ENCODE measurements around the gene CHRNA10.
"Not testable (repeated sequence)": the region's sequence is repeated elsewhere in the genome, so short reads cannot be mapped to it uniquely, and the experiment has no call there.

The CHRNA10 gene

GRCh38 chr11:3644817-3645235 is 26.4 kb downstream of the CHRNA10 start, which contains the start of gene ART1:
Gene ART1, plus strand, starts transcription at chr11:3645128. Its CDS starts 14,086 bp downstream, at chr11:3659214.
- H3K18ac ChIP-seq (ENCODE audit: low read depth in 1 of 2, low read length in 2 of 2): peak within 1 kb of the TSS in 1 of 2 experiments; percentile 16
- H2AFZ ChIP-seq (ENCODE audit: low read depth, low read length): no peak within 1 kb of the TSS
- 81% methylated on average over 4 of the region's 4 CpGs for WGBS
- H3K23ac ChIP-seq (ENCODE audit: low read length in 2 of 2): no peak within 1 kb of the TSS
- H3K9me3 ChIP-seq (ENCODE audit: control insufficient read depth, low read length): no peaks in the 10 kb centered on the region
- no peak within 1 kb of the TSS for H3K4ac ChIP-seq (ENCODE audit: low read depth in 1 of 2, low read length in 2 of 2)
- H3K4me2 ChIP-seq (ENCODE audit: low read length, poor library complexity, severe bottlenecking): no peak within 1 kb of the TSS
- H2BK120ac ChIP-seq (ENCODE audit: low read depth, low read length): no peak within 1 kb of the TSS
- no peak within 1 kb of the TSS for H3K14ac ChIP-seq (ENCODE audit: low read length in 2 of 2)
- H3K9ac ChIP-seq (ENCODE audit: low read length): no peak within 1 kb of the TSS
- no peak within 1 kb of the TSS for H2BK5ac ChIP-seq (ENCODE audit: low read depth, low read length, poor library complexity, severe bottlenecking)
- DNase-seq: no peak
- no peak within 1 kb of the TSS for H2AK5ac ChIP-seq (ENCODE audit: low read length, severe bottlenecking)
- H3K27me3 ChIP-seq (ENCODE audit: control insufficient read depth in 1 of 2, insufficient read depth in 1 of 2, low read length in 2 of 2): peaks cover 0 to 36% of the 10 kb centered on the region in 2 experiments
- H3K4me3 ChIP-seq (ENCODE audit: insufficient read depth in 1 of 2, low read depth in 1 of 2, low read length in 2 of 2): no peak within 1 kb of the TSS
- no peak within 1 kb of the TSS for H4K91ac ChIP-seq (ENCODE audit: low read length)
- no peaks in the 10 kb centered on the region for H3K36me3 ChIP-seq (ENCODE audit: control insufficient read depth in 1 of 2, insufficient read depth in 2 of 2, low read depth in 1 of 2, low read length in 2 of 2)
- no peak within 1 kb of the TSS for H2BK12ac ChIP-seq (ENCODE audit: low read length in 2 of 2)
- H4K8ac ChIP-seq (ENCODE audit: low read length): peak within 1 kb of the TSS; percentile 4
- H3K27ac ChIP-seq (ENCODE audit: low read length, poor library complexity, severe bottlenecking): no peak within 1 kb of the TSS
- H3K4me1 ChIP-seq (ENCODE audit: control insufficient read depth, insufficient read depth, low read depth, low read length): peaks cover 12% of the 10 kb centered on the region
- H3K79me1 ChIP-seq (replicated peaks; ENCODE audit: low read length, poor library complexity, severe bottlenecking): no peaks in the 10 kb centered on the region
- no peak within 1 kb of the TSS for H2BK15ac ChIP-seq (ENCODE audit: low read depth, poor library complexity, severe bottlenecking)

- not testable (repeated sequence) for H3K4ac ChIP-seq (ENCODE audit: low read depth in 1 of 2, low read length in 2 of 2)
These were observed 28.1 kb downstream of the CHRNA10 start for GRCh38 chr11:3643102-3643546.

GRCh38 chr11:3642071-3642951 is 28.9 kb downstream of the CHRNA10 start:
- under 1% methylated on average over 46 of the region's 55 CpGs for WGBS
- Histone ChIP-seq H3K4me3 (ENCODE audit: insufficient read depth in 1 of 2, low read depth in 1 of 2, low read length in 2 of 2) (peak overlapping the region; percentile 57 to 82), H2AK5ac (ENCODE audit: low read length, severe bottlenecking) (no peak overlapping the region), H2BK12ac (ENCODE audit: low read length in 2 of 2) (no peak overlapping the region), H3K79me1 (replicated peaks; ENCODE audit: low read length, poor library complexity, severe bottlenecking) (no peaks in the 10 kb centered on the region), H3K9me3 (ENCODE audit: control insufficient read depth, low read length) (no peaks in the 10 kb centered on the region), H3K23ac (ENCODE audit: low read length in 2 of 2) (no peak overlapping the region), H3K18ac (ENCODE audit: low read depth in 1 of 2, low read length in 2 of 2) (peak overlapping the region; percentile 5 to 28), H2BK5ac (ENCODE audit: low read depth, low read length, poor library complexity, severe bottlenecking) (no peak overlapping the region), H3K4me2 (ENCODE audit: low read length, poor library complexity, severe bottlenecking) (peak overlapping the region; percentile 92), H3K4me1 (ENCODE audit: control insufficient read depth, insufficient read depth, low read depth, low read length) (peaks cover 12% of the 10 kb centered on the region), H4K8ac (ENCODE audit: low read length) (no peak overlapping the region), H4K91ac (ENCODE audit: low read length) (peak overlapping the region; percentile 25), H3K27ac (ENCODE audit: low read length, poor library complexity, severe bottlenecking) (no peak overlapping the region), H2BK120ac (ENCODE audit: low read depth, low read length) (no peak overlapping the region), H3K9ac (ENCODE audit: low read length) (peak overlapping the region; percentile 85), H2BK15ac (ENCODE audit: low read depth, poor library complexity, severe bottlenecking) (peak overlapping the region; percentile 2), H3K14ac (ENCODE audit: low read length in 2 of 2) (no peak overlapping the region), H2AFZ (ENCODE audit: low read depth, low read length) (peak overlapping the region; percentile 6), H3K27me3 (ENCODE audit: control insufficient read depth in 1 of 2, insufficient read depth in 1 of 2, low read length in 2 of 2) (peaks cover under 1 to 20% of the 10 kb centered on the region in 2 experiments), H3K36me3 (ENCODE audit: control insufficient read depth in 1 of 2, insufficient read depth in 2 of 2, low read depth in 1 of 2, low read length in 2 of 2) (no peaks in the 10 kb centered on the region), H3K4ac (ENCODE audit: low read depth in 1 of 2, low read length in 2 of 2) (no peak overlapping the region)
- DNase-seq: peak; percentile 85

More at GRCh38 chr11:3643102-3643546, 28.1 kb downstream of the CHRNA10 start:
- not testable (repeated sequence) for H3K9me3 ChIP-seq (ENCODE audit: control insufficient read depth, low read length); H3K27ac ChIP-seq (ENCODE audit: low read length, poor library complexity, severe bottlenecking); H4K8ac ChIP-seq (ENCODE audit: low read length); H2AK5ac ChIP-seq (ENCODE audit: low read length, severe bottlenecking); H2BK120ac ChIP-seq (ENCODE audit: low read depth, low read length); H3K36me3 ChIP-seq (ENCODE audit: control insufficient read depth in 1 of 2, insufficient read depth in 2 of 2, low read depth in 1 of 2, low read length in 2 of 2); H3K14ac ChIP-seq (ENCODE audit: low read length in 2 of 2); H2BK5ac ChIP-seq (ENCODE audit: low read depth, low read length, poor library complexity, severe bottlenecking); H3K79me1 ChIP-seq (replicated peaks; ENCODE audit: low read length, poor library complexity, severe bottlenecking); H2AFZ ChIP-seq (ENCODE audit: low read depth, low read length); DNase-seq; H2BK15ac ChIP-seq (ENCODE audit: low read depth, poor library complexity, severe bottlenecking); H3K18ac ChIP-seq (ENCODE audit: low read depth in 1 of 2, low read length in 2 of 2); H3K23ac ChIP-seq (ENCODE audit: low read length in 2 of 2); H2BK12ac ChIP-seq (ENCODE audit: low read length in 2 of 2); H4K91ac ChIP-seq (ENCODE audit: low read length)
- peaks cover 12% of the 10 kb centered on the region for H3K4me1 ChIP-seq (ENCODE audit: control insufficient read depth, insufficient read depth, low read depth, low read length)
- WGBS: 51% methylated on average over 11 of the region's 11 CpGs
- peak overlapping the region; percentile 85 for H3K9ac ChIP-seq (ENCODE audit: low read length)
- peaks cover 0 to 24% of the 10 kb centered on the region in 2 experiments for H3K27me3 ChIP-seq (ENCODE audit: control insufficient read depth in 1 of 2, insufficient read depth in 1 of 2, low read length in 2 of 2)
- H3K4me3 ChIP-seq (ENCODE audit: insufficient read depth in 1 of 2, low read depth in 1 of 2, low read length in 2 of 2): peak overlapping the region in 1 of 2 experiments; percentile 82
- H3K4me2 ChIP-seq (ENCODE audit: low read length, poor library complexity, severe bottlenecking): peak overlapping the region; percentile 92

GRCh38 chr11:3641701-3642070 is 29.5 kb downstream of the CHRNA10 start, which contains the start of gene ART5:
Gene ART5, minus strand, starts transcription at chr11:3641992. Its CDS starts 130 bp downstream, at chr11:3641862.
- no peak within 1 kb of the TSS for H2AK5ac ChIP-seq (ENCODE audit: low read length, severe bottlenecking)
- peak within 1 kb of the TSS; percentile 2 for H2BK15ac ChIP-seq (ENCODE audit: low read depth, poor library complexity, severe bottlenecking)

More at GRCh38 chr11:3641701-3642070, 29.5 kb downstream of the CHRNA10 start, which contains the start of gene ART5:
- no peak for DNase-seq
- Histone ChIP-seq H3K27ac (ENCODE audit: low read length, poor library complexity, severe bottlenecking) (no peak within 1 kb of the TSS), H3K36me3 (ENCODE audit: control insufficient read depth in 1 of 2, insufficient read depth in 2 of 2, low read depth in 1 of 2, low read length in 2 of 2) (no peaks in the 10 kb centered on the region), H2BK12ac (ENCODE audit: low read length in 2 of 2) (no peak within 1 kb of the TSS), H3K4me3 (ENCODE audit: insufficient read depth in 1 of 2, low read depth in 1 of 2, low read length in 2 of 2) (peak within 1 kb of the TSS; percentile 57 to 82), H3K9me3 (ENCODE audit: control insufficient read depth, low read length) (no peaks in the 10 kb centered on the region), H3K4me1 (ENCODE audit: control insufficient read depth, insufficient read depth, low read depth, low read length) (peaks cover 12% of the 10 kb centered on the region), H3K9ac (ENCODE audit: low read length) (peak within 1 kb of the TSS; percentile 85), H3K14ac (ENCODE audit: low read length in 2 of 2) (no peak within 1 kb of the TSS), H3K27me3 (ENCODE audit: control insufficient read depth in 1 of 2, insufficient read depth in 1 of 2, low read length in 2 of 2) (peaks cover 3 to 18% of the 10 kb centered on the region in 2 experiments), H3K23ac (ENCODE audit: low read length in 2 of 2) (no peak within 1 kb of the TSS), H3K4me2 (ENCODE audit: low read length, poor library complexity, severe bottlenecking) (peak within 1 kb of the TSS; percentile 92), H3K18ac (ENCODE audit: low read depth in 1 of 2, low read length in 2 of 2) (peak within 1 kb of the TSS; percentile 5 to 28), H3K4ac (ENCODE audit: low read depth in 1 of 2, low read length in 2 of 2) (no peak within 1 kb of the TSS), H4K8ac (ENCODE audit: low read length) (no peak within 1 kb of the TSS), H3K79me1 (replicated peaks; ENCODE audit: low read length, poor library complexity, severe bottlenecking) (no peaks in the 10 kb centered on the region), H4K91ac (ENCODE audit: low read length) (peak within 1 kb of the TSS; percentile 25), H2BK5ac (ENCODE audit: low read depth, low read length, poor library complexity, severe bottlenecking) (no peak within 1 kb of the TSS), H2BK120ac (ENCODE audit: low read depth, low read length) (no peak within 1 kb of the TSS), H2AFZ (ENCODE audit: low read depth, low read length) (peak within 1 kb of the TSS; percentile 58)
- 7% methylated on average over 19 of the region's 21 CpGs for WGBS

Measured in mesenchymal stem cell (in vitro differentiated cells and primary cell).